HG03460 (cell line): ENCODE measurements around the gene RASGEF1C.
"Not testable (repeated sequence)": the region's sequence is repeated elsewhere in the genome, so short reads cannot be mapped to it uniquely, and the experiment has no call there.

ENCODE experiments used
- ATAC-seq: cut with Tn5 transposase; IDR thresholded peaks from one replicate; pipeline ENCODE4 v1.9.1; 2021; ENCODE audit not compliant: unreplicated experiment

The RASGEF1C gene

DNA sequence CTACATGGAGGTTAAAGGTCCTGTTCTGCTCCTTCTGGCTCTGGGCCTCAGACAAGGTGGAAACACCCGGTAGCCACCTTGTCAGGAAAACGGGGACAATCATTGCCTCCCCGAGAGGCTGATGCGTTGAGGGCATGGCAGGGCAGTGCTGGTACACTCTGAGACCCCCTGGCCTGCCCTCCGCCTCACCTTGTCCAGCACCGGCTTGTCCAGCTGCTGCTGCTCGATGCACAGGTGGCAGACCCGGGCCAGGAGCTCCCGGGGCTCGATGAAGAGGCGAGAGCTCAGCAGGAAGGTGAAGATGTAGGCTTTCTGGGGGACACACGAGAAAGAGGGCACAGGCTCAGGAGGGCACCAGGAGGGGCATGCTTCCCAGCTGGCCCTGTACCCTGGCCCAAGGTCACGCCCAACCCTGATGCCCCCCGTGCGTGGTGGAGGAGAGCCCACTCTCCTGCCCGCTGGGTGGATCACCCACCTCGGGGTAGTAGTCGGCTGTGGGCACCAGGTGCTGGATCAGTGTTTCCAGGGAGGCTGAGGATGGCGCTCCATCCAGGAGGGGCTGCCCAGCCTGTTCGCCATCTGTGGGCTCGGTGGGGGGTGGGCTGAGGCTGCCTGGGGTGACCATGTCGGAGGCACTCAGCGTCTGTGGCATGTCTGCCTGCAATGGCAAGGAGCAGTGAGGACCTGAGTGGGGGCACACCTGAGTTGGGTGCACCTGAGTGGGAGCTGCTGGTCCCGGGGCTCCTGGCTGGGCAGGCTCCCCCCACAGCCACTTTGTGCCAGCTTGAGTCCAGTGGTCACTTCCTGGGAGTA is 71.4 kb downstream of the RASGEF1C start:
- ATAC-seq = no peak

DNA sequence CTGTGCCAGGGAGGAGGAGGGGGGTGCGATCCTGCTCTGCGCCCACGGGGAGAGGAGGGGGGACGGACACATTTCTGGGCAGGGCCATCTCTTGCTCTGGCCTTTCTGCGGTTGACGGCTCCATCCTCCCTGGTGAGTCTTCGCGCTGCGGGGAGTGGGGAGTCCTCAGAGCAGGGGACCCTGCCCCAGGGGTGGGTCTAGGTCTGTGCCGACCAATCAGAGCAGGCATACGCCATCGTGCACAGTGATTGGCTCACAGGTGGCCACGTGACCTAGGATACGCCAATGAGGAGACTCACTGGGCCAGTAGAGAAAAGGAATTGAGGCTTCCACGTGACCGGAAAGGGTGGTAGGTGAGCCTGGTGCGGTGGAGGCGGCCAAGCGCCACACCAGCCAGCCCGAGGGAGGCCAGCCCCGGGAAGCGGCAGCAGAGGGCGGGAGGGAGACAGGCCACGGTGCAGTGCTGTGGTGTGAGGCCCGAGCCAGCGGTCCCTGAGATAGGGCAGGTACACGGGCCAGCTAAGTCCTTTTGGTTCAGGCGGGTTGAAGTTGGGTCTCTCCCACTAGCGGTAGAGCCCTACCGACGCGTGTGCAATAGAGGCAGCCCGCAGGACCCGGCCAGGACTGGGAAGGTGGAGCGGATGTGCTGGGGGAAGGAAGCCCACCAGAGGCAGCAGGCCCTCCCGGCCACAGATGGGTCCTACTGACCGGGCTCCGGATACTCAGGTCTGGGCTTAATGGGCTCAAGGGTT is 72.2 kb downstream of the RASGEF1C start:
- no peak for ATAC-seq

DNA sequence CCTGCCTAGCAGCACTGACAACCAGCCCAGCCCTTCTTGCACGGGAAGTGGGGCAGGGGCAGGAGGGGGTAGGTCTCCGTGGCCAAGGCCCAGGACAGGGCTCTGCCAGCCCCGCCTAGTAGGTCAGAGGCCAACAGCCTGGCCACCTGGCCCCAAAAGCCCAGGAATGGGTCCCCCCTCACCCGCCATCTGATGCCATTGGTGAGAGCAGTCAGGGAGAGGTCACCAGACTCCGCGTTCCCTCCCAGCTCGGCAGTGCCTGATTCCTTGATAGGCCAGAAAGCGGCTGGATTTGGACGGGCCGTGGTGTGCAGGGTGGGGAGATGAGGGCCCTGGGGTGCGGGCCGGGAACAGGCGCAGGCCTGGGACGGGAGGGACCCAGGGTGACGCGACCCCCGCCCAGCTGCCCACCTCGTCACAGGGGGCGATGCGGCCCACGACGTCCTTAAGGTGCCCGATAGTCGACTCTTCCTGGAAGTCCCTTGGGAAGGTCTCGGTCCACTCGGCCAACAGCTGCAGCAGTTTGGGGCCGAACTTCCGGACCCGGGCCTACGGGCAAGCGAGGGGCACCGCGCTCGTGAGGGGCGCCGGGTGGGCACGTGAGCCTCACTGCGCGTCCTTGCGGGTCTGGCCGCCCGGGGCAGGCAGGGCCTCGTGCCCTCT is 72.9 kb downstream of the RASGEF1C start:
- ATAC-seq = no peak

DNA sequence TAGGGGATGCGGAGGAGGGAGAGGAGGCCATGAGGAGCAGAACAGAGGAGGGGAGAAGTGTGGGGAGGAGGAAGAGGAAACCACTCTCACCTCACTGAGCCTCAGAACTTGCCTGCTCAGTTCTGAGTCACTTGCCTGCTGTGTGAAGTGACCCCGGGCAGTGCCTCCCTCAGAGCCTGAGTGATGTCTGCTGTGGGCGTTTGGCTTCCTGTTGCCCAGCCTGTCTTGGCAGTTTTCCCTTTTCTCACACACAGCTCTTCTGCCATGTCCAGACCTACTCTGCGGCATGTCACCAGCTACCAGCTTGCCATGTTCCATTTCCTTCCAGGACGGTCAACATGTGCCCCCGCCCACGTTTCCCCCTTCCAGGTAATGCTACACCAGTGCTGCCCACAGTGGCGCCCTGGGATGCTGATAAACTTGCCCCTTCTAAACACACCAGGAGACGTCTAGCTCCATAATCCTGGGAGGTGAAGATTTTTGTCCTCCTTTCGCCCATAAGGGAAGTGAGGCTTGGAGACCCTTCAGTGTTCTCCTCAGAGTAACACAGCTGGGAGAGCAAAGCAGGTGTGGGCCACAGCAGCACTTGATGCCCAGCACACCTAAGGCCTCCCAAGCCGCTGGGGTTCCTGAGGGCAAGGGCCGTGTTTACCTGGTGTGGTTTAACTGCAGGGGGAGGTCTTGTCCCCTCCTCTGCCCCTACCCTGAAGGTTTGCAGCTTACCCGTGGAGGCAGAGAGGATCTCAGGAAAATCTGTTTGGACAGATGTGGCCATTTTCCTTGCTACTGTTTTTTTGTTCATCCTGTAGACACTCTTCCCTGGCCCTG is 73.7 kb downstream of the RASGEF1C start:
- no peak for ATAC-seq

DNA sequence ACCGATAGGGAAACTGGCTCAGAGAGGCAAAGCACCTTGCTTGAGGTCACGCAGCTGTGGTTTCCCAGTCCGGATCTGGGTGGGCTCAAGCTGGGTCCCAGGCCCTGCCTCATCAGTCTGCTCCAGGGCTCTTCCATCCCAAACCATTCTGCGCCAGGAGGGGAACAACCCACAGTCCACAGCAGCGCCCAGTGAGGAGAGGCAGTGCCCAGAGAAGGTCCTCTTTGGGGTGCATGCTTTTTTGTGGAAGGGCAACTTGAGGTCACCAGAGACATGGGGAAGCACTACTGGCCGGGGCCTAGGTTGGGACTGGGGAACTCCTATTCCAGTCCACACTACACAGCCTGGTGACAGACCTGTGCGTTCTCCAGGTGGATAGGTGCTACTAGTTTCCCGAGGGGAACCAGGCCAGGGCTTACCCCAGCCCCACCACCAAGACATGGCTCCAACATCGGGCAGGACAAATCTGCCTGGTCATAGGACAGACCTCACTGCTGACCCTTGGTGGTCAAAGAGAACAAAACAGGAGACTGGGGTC is 75.0 kb downstream of the RASGEF1C start:
- ATAC-seq = no peak

DNA sequence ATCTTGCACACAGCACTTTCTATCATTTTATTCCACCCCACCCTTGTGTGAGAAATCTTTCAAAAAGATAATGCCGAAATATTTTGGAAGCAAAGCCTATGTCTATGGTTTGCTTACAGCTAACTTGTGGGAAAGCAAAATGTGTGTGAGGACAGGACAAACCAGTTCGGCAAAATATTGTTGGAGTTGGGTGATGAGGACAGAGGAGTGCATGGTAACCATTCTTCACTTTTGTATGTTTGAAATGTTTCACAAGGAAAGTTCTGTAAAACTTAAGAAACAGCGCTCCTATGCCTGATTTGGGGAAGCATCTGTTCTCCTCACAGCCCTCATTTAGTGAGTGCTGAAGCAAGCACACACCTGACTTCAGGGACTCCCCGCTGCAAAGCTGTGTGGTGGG is 75.5 kb downstream of the RASGEF1C start:
- no peak for ATAC-seq

DNA sequence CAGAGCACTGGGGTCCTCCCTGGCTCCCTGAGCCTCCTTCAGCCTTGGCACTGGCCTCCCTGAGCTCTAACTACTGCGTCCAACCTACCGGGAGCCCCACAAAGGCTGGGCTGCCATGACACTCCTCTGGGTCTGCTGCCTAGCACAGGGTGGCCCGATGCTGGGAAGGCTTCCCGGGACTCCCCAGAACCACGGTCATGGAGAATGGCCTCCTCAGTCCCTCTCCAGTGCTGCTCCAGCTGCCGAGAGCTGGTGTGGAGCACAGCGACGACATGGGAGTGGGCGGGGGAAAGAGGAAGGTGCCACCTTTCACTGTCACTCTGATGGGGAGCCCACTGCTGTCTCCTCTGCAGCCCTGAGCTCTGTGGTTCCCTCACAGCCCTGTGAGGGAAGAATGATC is 76.0 kb downstream of the RASGEF1C start:
- no peak for ATAC-seq

DNA sequence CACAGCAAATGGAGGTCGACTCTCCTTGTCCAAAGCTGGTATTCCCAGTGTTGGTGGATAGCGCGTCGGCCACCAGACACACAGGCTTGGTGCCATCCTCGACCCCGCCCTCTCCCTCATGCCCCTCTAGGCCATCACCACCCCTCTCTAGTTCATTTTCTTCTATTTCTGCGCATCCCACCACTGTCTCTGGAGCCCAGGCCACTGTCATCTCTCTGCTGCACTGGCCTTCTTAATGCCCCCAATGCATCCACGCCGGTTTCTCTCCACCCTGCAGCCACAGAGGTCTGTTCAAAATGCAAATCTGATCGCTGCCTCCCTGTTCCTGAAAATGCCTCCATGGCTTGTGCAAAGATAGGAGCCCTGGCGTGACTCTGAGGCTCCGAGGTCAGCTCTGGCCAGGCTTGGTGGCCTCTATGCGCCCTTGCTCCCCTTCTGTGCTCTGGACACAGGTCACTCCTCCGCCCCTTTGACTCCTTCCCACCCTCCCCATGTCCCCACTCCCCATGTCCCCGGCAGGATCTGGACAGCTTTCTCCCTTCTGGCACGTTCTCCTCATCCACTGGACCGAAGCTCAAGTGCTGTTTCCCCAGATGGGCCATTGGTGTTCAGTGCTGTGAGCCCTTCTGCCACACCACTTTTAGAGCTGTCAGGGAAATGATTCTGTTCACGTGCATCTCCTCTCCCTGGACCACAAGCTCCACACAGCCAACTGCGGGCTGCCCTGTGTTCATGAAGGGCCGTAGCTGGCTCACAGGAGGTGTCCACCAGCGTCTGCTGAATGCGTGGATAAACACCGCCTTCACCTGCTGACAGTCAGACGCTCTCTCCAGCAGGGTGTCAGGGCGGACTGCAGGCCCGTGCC is 77.9 kb downstream of the RASGEF1C start:
- no peak for ATAC-seq

GRCh38 chr5:180130291-180130869 is 78.6 kb downstream of the RASGEF1C start:
- ATAC-seq = no peak

DNA sequence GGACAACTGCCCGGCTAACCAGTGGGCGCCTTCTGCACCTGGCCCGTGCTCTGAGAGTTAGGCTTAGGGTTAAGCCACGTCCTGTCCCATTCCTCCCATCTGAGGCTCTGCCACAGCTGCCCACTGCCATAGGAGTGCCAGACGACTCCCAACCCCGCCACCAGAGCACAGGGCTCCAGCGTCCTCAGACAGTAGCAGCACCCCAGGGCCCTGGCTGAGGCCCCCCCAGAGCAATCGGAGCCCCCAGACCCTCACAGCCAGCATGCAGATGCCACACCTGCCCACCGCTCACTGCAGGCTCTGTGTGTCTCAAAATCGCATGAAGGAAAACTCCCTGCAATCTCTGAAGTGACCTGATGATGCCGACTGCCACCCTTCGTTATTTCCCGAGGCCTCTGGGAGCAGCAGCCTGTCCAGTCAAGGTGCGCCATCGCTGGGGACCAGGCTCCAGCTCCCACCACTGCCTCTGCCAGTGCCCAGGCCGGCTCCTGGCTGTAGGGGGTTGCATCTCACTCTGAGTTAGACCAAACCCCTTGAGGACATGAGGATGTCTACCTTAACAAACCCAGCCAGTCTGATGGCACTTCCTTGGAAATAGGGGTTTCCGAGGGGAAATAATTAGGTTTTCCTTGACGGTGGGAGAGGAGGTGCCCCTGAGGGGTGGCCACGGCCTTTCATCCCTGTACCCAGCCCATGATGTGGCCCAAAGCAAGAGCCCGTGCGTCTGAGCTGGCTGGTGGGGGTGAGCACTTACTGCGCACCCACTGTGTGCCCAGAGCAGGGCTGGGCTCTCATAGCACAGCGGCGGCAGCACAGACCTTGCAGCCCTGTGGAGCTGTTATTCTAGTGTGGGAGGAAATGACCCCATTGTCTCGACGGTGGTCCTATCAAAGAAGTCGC is 79.5 kb downstream of the RASGEF1C start:
- no peak for ATAC-seq

DNA sequence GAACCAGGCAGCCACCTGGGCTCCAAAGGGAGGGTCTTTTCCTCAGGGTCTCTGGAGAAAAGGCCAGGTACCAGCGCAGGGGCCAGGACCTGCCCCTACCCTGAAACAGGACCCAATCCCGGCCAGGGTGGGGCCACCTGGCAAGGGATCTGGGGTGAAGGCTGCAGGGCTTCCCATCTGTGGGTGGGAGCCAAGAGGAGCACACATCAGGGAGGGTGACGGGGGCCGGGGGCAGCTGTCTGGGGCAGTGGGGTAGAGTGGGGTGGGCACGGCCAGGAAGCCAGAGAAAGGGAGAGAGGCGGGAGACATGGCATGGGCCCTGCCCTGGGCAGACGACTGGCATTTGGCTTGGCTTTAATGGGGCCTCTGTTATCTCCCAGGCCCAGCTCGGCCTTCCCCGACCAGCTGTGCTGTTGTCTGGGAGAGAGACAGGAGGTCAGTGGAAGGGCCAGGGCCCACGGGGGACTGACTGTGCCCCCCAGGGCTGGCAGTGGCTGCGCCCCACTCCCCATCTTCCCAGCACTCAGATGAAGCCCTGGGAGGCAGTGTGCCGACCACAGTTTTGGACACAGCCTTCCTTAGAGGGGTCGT is 80.2 kb downstream of the RASGEF1C start:
- ATAC-seq = no peak

GRCh38 chr5:180127682-180128670 is 81.0 kb downstream of the RASGEF1C start:
- ATAC-seq = no peak

GRCh38 chr5:180126716-180127681 is 82.0 kb downstream of the RASGEF1C start:
- ATAC-seq = no peak

DNA sequence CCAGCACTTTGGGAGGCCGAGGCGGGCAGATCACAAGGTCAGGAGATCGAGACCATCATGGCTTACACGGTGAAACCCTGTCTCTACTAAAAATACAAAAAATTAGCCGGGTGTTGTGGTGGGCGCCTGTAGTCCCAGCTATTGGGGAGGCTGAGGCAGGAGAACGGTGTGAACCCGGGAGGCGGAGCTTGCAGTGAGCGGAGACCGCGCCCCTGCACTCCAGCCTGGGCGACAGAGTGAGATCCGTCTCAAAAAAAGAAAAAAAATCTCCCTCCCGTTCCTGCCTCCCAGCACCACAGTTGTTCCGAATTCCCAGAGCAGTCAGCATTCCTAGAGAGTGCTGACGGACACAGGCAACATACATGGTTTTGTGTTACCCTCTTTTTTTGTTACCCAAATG is 82.9 kb downstream of the RASGEF1C start:
- not testable (repeated sequence) for ATAC-seq

DNA sequence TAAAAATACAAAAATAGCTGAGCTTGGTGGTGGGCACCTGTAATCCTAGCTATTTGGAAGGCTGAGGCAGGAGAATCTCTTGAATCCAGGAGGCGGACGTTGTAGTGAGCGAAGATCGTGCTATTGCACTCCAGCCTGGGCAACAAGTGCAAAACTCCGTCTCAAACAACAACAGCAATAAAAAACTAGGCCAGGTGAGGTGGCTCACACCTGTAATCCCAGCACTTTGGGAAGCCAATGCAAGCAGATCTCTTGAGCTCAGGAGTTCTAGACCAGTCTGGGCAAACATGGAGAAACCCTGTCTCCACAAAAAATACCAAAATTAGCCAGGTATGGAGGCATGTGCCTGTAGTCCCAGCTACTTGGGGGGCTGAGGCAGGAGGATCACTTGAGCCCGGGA is 84.3 kb downstream of the RASGEF1C start:
- not testable (repeated sequence) for ATAC-seq

GRCh38 chr5:180122875-180123274 is 86.1 kb downstream of the RASGEF1C start:
- ATAC-seq = no peak
